ENCODE data around the gene DMXL1.

DNA sequence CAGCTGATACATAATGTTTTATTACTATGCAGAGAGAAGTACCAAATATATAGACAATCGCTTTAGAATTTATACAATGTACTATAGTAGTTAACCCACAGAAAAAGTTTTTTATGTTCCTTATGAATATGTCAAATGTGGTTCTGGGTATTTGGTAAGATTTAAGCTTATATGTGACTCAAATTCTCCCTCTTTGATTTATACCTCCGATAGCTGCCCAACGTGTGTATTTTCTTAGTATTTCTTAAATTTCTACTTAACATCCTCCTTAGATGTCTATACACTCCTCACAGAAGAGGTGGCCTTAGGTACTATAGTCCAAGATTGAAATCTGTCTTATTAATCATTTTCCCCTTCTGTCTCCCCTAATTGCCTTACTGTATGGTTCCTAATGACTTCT is 146.3 kb downstream of the DMXL1 start:
- TF ChIP-seq, protein P1, sequence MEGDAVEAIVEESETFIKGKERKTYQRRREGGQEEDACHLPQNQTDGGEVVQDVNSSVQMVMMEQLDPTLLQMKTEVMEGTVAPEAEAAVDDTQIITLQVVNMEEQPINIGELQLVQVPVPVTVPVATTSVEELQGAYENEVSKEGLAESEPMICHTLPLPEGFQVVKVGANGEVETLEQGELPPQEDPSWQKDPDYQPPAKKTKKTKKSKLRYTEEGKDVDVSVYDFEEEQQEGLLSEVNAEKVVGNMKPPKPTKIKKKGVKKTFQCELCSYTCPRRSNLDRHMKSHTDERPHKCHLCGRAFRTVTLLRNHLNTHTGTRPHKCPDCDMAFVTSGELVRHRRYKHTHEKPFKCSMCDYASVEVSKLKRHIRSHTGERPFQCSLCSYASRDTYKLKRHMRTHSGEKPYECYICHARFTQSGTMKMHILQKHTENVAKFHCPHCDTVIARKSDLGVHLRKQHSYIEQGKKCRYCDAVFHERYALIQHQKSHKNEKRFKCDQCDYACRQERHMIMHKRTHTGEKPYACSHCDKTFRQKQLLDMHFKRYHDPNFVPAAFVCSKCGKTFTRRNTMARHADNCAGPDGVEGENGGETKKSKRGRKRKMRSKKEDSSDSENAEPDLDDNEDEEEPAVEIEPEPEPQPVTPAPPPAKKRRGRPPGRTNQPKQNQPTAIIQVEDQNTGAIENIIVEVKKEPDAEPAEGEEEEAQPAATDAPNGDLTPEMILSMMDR (conservative IDR thresholded peaks at IDR 0.05) = no peak
- TF ChIP-seq ZFX (IDR thresholded peaks at IDR 0.05) = no peak
